Sigmoid colon (tissue), 7 donors: ENCODE data around the gene PRLR. TPM values are rescaled to one million over a fixed set of nuclear protein-coding genes. Genes with fewer than 3 reads are reported as not detected.

Experiments
- DNase-seq: peaks from one replicate; pipeline ENCODE4 v3.0.0-alpha.2; 2019
- H3K27ac ChIP-seq, 4 donors: fragments of 200-600 bp; sonication (generic); one replicate each; pipeline ENCODE4 v1.5.1; 2016 to 2019; ENCODE audit warnings: mild to moderate bottlenecking in 1 of 4
- H3K27me3 ChIP-seq, 3 donors: fragments of 200-600 bp; sonication (generic); one replicate each; pipeline ENCODE4 v1.5.1; 2019; ENCODE audit warnings: mild to moderate bottlenecking in 1 of 3
- H3K36me3 ChIP-seq, 4 donors: fragments of 200-600 bp; sonication (generic); one replicate each; pipeline ENCODE4 v1.5.1; 2016 to 2019
- H3K4me1 ChIP-seq, 4 donors: fragments of 200-600 bp; sonication (generic); one replicate each; pipeline ENCODE4 v1.5.1; 2017 to 2019
- H3K4me3 ChIP-seq, 4 donors: fragments of 200-600 bp; sonication (generic); one replicate each; pipeline ENCODE4 v1.5.1; 2017 to 2019; ENCODE audit warnings: mild to moderate bottlenecking in 2 of 4, moderate library complexity in 1 of 4
- H3K9me3 ChIP-seq, 4 donors: fragments of 200-600 bp in 3 of 4; sonication (generic) in 3 of 4; one replicate each; pipeline versions ENCODE4 v1.5.1 to v1.6.1; 2013 to 2019
- EP300 ChIP-seq, 4 donors: sonication (generic); formaldehyde crosslinking; IDR thresholded peaks; one replicate each; pipeline ENCODE4 v1.6.1; 2017; ENCODE audit warnings: antibody characterized with exemption in 4 of 4
- POLR2A ChIP-seq, 2 donors: fragments of 450-650 bp; IDR thresholded peaks; one replicate each; pipeline ENCODE4 v1.6.1; 2016; ENCODE audit warnings: antibody characterized with exemption in 2 of 2, mild to moderate bottlenecking in 2 of 2, moderate library complexity in 2 of 2
- POLR2AphosphoS5 ChIP-seq, 4 donors: sonication (generic); formaldehyde crosslinking; IDR thresholded peaks; one replicate each; pipeline ENCODE4 v1.6.1; 2017; ENCODE audit warnings: antibody characterized with exemption in 4 of 4
- WGBS, 2 donors: extraction: QIAGEN DNeasy Blood & Tissue Kit; methylation state at CpG; one replicate each; pipeline ENCODE4 v1.1.7; 2013; 5-methylcytosine and 5-hydroxymethylcytosine counted together
- intact Hi-C: fragments of 100-400 bp; cut with DNase I; formaldehyde crosslinking; loops from one replicate; pipeline ENCODE4 v1.15.1; 2023
- polyA plus RNA-seq, 3 donors: library from polyadenylated mRNA; stranded (reverse); fragments of 200-250 nt; gene quantifications; one replicate each; pipeline ENCODE4 v1.2.3, GENCODE V29; 2013
- total RNA-seq, 4 donors: library from RNA; depleted of rRNA; stranded (reverse); fragments of >200 nt; gene quantifications; one replicate each; pipeline ENCODE4 v1.1.0, GENCODE V29; 2016
- TF ChIP-seq, protein P1 (sequence below), 4 experiments: fragments of 450-650 bp in 3 of 4; fragments of 200-600 bp in 1 of 4; IDR thresholded peaks; one replicate each; pipeline ENCODE4 v1.5.1; 2016 to 2019; ENCODE audit warnings: antibody characterized with exemption in 4 of 4, mild to moderate bottlenecking in 3 of 4, moderate library complexity in 2 of 4
- donor health status: healthy with polysubstance abuse.
- donor health status: Bipolar disorder and iron deficiency.
- donor health status: healthy.

PRLR gene
- total and polyA plus RNA-seq, 7 donors: 0.60 to 1.9 (median 0.95) TPM

DNA sequence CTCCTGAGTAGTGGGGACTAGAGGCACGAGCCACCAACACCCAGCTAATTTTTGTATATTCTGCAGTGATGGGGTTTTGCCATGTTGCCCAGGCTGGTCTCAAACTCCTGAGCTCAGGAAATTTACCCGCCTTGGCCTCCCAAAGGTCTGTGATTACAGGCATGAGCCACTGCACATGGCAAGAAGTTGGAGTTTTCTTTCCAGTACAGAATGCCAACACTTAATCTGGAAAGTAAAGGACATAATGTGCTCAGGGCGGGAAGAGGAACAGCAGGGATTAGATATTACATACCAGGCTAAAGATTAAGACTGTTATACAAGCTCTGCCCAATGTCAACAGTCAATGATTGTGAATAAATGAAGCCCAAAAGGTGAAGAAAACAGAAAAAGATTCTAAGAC, 135.3 kb downstream of the PRLR start:
- intact Hi-C loops: no loop called here

DNA sequence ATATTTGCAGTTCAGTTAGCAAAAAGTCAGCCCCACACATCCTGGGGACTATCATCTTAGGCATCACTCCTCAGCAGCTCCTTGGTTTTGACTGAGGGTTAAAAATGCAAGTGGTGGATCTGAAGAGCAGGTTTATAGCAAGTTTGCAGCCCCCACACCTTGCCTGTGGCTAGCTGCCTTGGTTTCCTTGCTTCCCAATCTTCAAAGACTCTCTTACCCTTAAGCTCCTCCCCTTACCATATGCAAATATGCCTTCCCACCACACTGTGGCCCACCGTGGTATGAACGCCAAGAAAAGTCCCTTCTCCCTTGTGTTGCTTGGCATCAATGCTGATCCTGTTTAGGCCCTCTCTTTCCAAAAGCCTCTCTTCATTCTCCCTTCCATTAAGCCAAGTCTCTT, 137.6 kb downstream of the PRLR start:
- no peaks in the 10 kb centered on the region for H3K4me1 ChIP-seq
- 63 to 92% methylated on average over 2 of the region's 2 CpGs for WGBS, 2 donors
- TF ChIP-seq, protein P1, sequence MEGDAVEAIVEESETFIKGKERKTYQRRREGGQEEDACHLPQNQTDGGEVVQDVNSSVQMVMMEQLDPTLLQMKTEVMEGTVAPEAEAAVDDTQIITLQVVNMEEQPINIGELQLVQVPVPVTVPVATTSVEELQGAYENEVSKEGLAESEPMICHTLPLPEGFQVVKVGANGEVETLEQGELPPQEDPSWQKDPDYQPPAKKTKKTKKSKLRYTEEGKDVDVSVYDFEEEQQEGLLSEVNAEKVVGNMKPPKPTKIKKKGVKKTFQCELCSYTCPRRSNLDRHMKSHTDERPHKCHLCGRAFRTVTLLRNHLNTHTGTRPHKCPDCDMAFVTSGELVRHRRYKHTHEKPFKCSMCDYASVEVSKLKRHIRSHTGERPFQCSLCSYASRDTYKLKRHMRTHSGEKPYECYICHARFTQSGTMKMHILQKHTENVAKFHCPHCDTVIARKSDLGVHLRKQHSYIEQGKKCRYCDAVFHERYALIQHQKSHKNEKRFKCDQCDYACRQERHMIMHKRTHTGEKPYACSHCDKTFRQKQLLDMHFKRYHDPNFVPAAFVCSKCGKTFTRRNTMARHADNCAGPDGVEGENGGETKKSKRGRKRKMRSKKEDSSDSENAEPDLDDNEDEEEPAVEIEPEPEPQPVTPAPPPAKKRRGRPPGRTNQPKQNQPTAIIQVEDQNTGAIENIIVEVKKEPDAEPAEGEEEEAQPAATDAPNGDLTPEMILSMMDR (IDR thresholded peaks at IDR 0.05): no peak
- TF ChIP-seq EP300 (IDR thresholded peaks at IDR 0.05) (no peak), POLR2AphosphoS5 (IDR thresholded peaks at IDR 0.05) (no peak), POLR2A (IDR thresholded peaks at IDR 0.05) (no peak)
- DNase-seq: no peak
- H3K27me3 ChIP-seq: no peaks in the 10 kb centered on the region
- no peak overlapping the region for H3K27ac ChIP-seq
- intact Hi-C loops: no loop called here
- H3K36me3 ChIP-seq: no peaks in the 10 kb centered on the region
- no peak overlapping the region for H3K4me3 ChIP-seq
- H3K9me3 ChIP-seq: no peaks in the 10 kb centered on the region

More for the DNA sequence above, 135.3 kb downstream of the PRLR start:
- no peaks in the 10 kb centered on the region for H3K9me3 ChIP-seq
- no peak for DNase-seq
- no peaks in the 10 kb centered on the region for H3K36me3 ChIP-seq
- no peaks in the 10 kb centered on the region for H3K27me3 ChIP-seq
- H3K4me3 ChIP-seq: no peak overlapping the region
- WGBS, 2 donors: 85% methylated on average over 3 of the region's 3 CpGs
- TF ChIP-seq POLR2A (IDR thresholded peaks at IDR 0.05) (no peak), POLR2AphosphoS5 (IDR thresholded peaks at IDR 0.05) (no peak), EP300 (IDR thresholded peaks at IDR 0.05) (no peak)
- TF ChIP-seq, protein P1 (IDR thresholded peaks at IDR 0.05): no peak
- H3K27ac ChIP-seq: no peak overlapping the region
- H3K4me1 ChIP-seq: no peaks in the 10 kb centered on the region

DNA sequence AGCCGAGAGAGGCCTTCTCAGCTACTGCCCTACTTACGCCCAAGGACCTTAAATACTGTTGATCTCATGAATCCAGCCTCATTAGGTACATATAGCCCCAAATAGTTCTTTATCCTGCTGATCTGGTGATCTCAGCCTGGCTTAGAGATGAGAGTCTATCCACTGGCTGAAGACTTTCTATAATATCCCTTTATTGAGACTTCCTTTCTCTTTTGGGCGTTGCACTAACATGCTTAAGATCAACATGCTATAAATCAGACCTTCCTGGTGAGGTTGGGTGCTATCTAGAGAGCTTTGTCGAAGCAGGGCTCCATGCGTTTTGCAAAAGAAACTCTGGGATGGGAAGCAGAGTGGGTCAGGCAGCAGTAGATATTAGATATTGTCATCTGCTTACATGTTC, 138.6 kb downstream of the PRLR start:
- Histone ChIP-seq H3K4me3 (no peak overlapping the region), H3K27me3 (no peaks in the 10 kb centered on the region), H3K36me3 (no peaks in the 10 kb centered on the region), H3K9me3 (no peaks in the 10 kb centered on the region), H3K4me1 (no peaks in the 10 kb centered on the region), H3K27ac (no peak overlapping the region)
- TF ChIP-seq POLR2A (IDR thresholded peaks at IDR 0.05) (no peak), POLR2AphosphoS5 (IDR thresholded peaks at IDR 0.05) (no peak), EP300 (IDR thresholded peaks at IDR 0.05) (no peak)
- TF ChIP-seq, protein P1 (IDR thresholded peaks at IDR 0.05): no peak
- 43 to 58% methylated on average over 5 of the region's 5 CpGs for WGBS, 2 donors
- intact Hi-C loops: no loop called here
- no peak for DNase-seq

DNA sequence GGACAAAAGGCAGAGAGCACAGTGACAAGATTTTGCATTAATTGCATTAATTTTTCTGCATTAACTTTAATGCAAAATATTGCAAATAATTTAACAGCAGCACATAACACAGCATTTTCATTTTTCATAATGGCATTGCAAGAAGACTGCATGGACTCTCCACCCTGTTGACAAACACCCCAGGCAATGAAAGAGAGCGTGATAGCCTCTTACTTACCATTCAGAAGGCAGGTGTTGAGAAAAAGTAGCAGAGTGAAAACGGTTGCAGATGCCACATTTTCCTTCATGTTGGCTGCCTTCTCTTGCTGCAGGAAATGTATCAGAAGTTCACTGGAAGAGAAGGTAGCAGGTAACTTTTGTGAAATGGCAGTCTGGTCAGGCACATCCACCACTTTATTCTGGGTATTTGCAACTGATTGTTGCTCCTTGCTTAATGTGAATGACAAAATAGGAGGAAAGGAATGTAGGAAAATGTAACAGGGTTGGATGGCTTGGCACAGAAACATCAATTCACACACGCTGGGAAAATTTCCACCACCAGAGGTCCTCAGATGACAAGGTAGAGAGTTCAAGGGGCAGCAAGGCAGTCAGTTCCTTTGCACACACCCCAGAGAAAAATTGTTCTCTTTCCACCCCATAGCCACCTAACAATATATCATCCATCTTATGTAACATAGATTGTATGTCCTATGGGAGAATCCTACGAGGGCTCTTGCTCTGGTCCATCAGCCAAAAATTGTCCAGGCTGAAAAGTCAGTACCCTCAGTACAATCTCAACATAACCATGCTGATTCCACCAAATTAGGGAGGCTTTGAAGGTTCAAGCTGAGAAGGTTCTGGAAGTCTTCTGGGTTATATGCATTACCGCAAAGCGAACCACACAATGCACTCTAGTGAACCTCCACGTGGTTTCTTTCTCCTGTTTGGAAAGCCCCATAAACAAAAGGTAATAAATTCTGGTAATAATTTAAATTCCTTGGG, 140.7 kb downstream of the PRLR start:
- no peaks in the 10 kb centered on the region for H3K9me3 ChIP-seq
- no peaks in the 10 kb centered on the region for H3K27me3 ChIP-seq
- H3K27ac ChIP-seq: no peak overlapping the region
- no peak for DNase-seq
- intact Hi-C loops: loop anchor here (5.0 kb wide), 1 partner anchor 838 kb away; no protein-coding TSS in a partner anchor
- H3K4me1 ChIP-seq: no peaks in the 10 kb centered on the region
- H3K4me3 ChIP-seq: no peak overlapping the region
- 50 to 66% methylated on average over 7 of the region's 7 CpGs for WGBS, 2 donors
- H3K36me3 ChIP-seq: no peaks in the 10 kb centered on the region
- no peak for TF ChIP-seq EP300 (IDR thresholded peaks at IDR 0.05)
- no peak for TF ChIP-seq POLR2AphosphoS5 (IDR thresholded peaks at IDR 0.05)
- TF ChIP-seq, protein P1 (IDR thresholded peaks at IDR 0.05): peak in 3 of 4 experiments; percentile 41 to 62 (median 48)
